HG02763 (cell line): ENCODE data around the gene PDGFB.

Experiments used
- ATAC-seq: cut with Tn5 transposase; IDR thresholded peaks from one replicate; pipeline ENCODE4 v1.9.1; 2021; ENCODE audit warnings: mild to moderate bottlenecking, moderate library complexity; ENCODE audit not compliant: unreplicated experiment

Gene PDGFB

GRCh38 chr22:39254789-39255298 lies 10.1 kb upstream of the PDGFB start:
- no peak for ATAC-seq

GRCh38 chr22:39254122-39254521 lies 9.3 kb upstream of the PDGFB start:
- no peak for ATAC-seq

- ATAC-seq, result no peak
Observed at GRCh38 chr22:39253435-39254070, 8.8 kb upstream of the PDGFB start.

GRCh38 chr22:39252461-39253434 lies 8.0 kb upstream of the PDGFB start:
- ATAC-seq, result no peak

GRCh38 chr22:39251762-39252460 lies 7.1 kb upstream of the PDGFB start:
- no peak for ATAC-seq

- ATAC-seq, result no peak
Observed at GRCh38 chr22:39250838-39251237, 6.1 kb upstream of the PDGFB start.

GRCh38 chr22:39250131-39250530 lies 5.3 kb upstream of the PDGFB start:
- no peak for ATAC-seq

- ATAC-seq, result no peak
Observed at GRCh38 chr22:39249086-39249704, 4.4 kb upstream of the PDGFB start.

GRCh38 chr22:39248254-39248653 lies 3.5 kb upstream of the PDGFB start:
- ATAC-seq, result no peak

GRCh38 chr22:39247361-39247760 lies 2.6 kb upstream of the PDGFB start:
- ATAC-seq, result no peak

GRCh38 chr22:39246690-39247332 lies 2.0 kb upstream of the PDGFB start:
- ATAC-seq, result no peak

GRCh38 chr22:39246217-39246616 lies 1.4 kb upstream of the PDGFB start:
- no peak for ATAC-seq

GRCh38 chr22:39245130-39246039 lies 603 bp upstream of the PDGFB start:
- no peak for ATAC-seq

- ATAC-seq, result no peak
Observed at GRCh38 chr22:39244136-39244495, 666 bp downstream of the PDGFB start.

- ATAC-seq, result no peak
Observed at GRCh38 chr22:39243439-39244135, 1.2 kb downstream of the PDGFB start.

- ATAC-seq, result no peak
Observed at GRCh38 chr22:39242595-39243438, 2.0 kb downstream of the PDGFB start.

- no peak for ATAC-seq
Observed at GRCh38 chr22:39241794-39242594, 2.8 kb downstream of the PDGFB start.
